Nephron progenitor cell (in vitro differentiated cells): ENCODE measurements around the gene BST2.
A peak's percentile ranks its signal among the peaks of the same experiment; 100 is the strongest.
"Not testable (repeated sequence)": the region's sequence is repeated elsewhere in the genome, so short reads cannot be mapped to it uniquely, and the experiment has no call there.

Experiments
- DNase-seq: peaks from one replicate; pipeline ENCODE4 v3.0.0; 2021
- H3K27ac Mint-ChIP-seq: 2 replicates; pipeline ENCODE4 v1.8.0; 2021; ENCODE audit warnings: mild to moderate bottlenecking, moderate library complexity, mixed read lengths
- H3K27me3 Mint-ChIP-seq: 2 replicates; pipeline ENCODE4 v1.8.0; 2021; ENCODE audit warnings: mild to moderate bottlenecking, low read depth, mixed read lengths; ENCODE audit not compliant: poor library complexity
- H3K36me3 Mint-ChIP-seq: 2 replicates; pipeline ENCODE4 v1.8.0; 2021; ENCODE audit warnings: low read depth, mixed read lengths
- H3K4me1 Mint-ChIP-seq: 2 replicates; pipeline ENCODE4 v1.8.0; 2021; ENCODE audit warnings: mixed read lengths
- H3K4me3 Mint-ChIP-seq: 2 replicates; pipeline ENCODE4 v1.8.0; 2021; ENCODE audit warnings: mild to moderate bottlenecking, moderate library complexity, mixed read lengths
- H3K9me3 Mint-ChIP-seq: 2 replicates; pipeline ENCODE4 v1.8.0; 2021; ENCODE audit warnings: mild to moderate bottlenecking, moderate library complexity, mixed read lengths
- TF ChIP-seq, protein P1 (sequence below): fragments of 200-600 bp; sonication (generic); IDR thresholded peaks from 2 replicates; pipeline ENCODE4 v1.5.0; 2021; ENCODE audit warnings: antibody characterized with exemption

Gene BST2

DNA sequence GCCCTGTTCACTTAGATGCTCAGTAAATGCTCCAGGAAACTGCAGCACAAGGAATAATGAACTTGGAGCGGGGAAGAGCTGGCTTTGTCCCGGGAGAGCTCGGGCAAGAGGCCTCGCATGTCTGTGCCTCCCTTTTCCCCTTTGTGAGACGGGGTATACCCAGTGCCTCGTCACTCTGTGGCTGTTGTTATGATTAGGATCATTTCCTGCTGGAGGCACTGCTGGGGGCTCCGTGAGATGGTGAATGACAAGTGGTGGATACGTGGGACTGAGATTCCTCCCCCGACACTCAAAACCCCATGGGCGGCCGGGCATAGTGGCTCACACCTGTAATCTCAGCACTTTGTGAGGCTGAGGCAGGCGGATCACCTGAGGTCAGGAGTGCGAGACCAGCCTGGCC, 27.2 kb downstream of the BST2 start:
- H3K4me1 Mint-ChIP-seq, result peaks cover 58% of the 10 kb centered on the region
- no peak for DNase-seq
- H3K9me3 Mint-ChIP-seq, result peaks cover 11% of the 10 kb centered on the region
- TF ChIP-seq, protein P1, sequence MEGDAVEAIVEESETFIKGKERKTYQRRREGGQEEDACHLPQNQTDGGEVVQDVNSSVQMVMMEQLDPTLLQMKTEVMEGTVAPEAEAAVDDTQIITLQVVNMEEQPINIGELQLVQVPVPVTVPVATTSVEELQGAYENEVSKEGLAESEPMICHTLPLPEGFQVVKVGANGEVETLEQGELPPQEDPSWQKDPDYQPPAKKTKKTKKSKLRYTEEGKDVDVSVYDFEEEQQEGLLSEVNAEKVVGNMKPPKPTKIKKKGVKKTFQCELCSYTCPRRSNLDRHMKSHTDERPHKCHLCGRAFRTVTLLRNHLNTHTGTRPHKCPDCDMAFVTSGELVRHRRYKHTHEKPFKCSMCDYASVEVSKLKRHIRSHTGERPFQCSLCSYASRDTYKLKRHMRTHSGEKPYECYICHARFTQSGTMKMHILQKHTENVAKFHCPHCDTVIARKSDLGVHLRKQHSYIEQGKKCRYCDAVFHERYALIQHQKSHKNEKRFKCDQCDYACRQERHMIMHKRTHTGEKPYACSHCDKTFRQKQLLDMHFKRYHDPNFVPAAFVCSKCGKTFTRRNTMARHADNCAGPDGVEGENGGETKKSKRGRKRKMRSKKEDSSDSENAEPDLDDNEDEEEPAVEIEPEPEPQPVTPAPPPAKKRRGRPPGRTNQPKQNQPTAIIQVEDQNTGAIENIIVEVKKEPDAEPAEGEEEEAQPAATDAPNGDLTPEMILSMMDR, result no peak
- peak overlapping the region; percentile 85 for H3K27ac Mint-ChIP-seq
- H3K36me3 Mint-ChIP-seq, result peaks cover 8% of the 10 kb centered on the region
- peak overlapping the region; percentile 4 for H3K4me3 Mint-ChIP-seq
- peaks cover 3% of the 10 kb centered on the region for H3K27me3 Mint-ChIP-seq

DNA sequence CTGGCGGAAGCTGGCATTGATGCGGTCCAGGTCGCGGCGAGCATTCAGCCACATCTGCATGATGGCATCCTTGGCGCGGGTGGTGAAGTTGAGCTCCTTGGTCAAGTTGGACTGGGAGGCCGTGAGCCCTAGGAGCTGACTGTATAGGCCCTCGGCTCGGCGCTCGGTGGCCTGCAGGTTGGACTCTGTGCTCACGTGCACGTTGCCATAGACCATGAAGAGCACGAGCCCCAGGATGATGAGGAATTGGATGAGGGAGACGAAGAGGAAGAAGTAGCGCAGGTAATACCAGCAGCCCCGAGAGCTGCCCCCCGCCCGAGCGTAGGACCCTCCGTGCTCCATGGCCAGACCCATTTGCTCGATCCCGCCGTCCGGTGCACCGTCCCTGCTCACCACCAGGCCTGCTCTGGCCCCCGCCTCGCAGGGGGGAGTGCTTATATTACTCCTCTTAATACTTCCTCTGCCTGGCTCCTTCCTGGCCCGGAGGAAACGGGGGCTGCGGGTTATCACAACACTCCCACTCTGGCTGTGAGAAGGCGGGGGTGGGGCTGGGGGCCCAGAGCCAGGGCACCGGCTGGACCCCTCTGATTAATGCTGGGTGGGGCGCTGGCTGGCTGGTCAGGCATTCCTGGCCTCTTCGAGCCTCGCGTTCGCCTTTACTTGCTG, 28.4 kb downstream of the BST2 start, which contains the start of gene PLVAP:
Gene PLVAP (minus strand): TSS at position 408 of the 666 bp plus-strand sequence. CDS start 54 bp downstream, at position 354.
- Mint-ChIP-seq H3K36me3 (peaks cover 8% of the 10 kb centered on the region), H3K27ac (peak within 1 kb of the TSS; percentile 91), H3K27me3 (no peaks in the 10 kb centered on the region), H3K4me3 (peak within 1 kb of the TSS; percentile 35), H3K4me1 (peaks cover 48% of the 10 kb centered on the region), H3K9me3 (peaks cover 11% of the 10 kb centered on the region)
- TF ChIP-seq, protein P1, result no peak
- DNase-seq, result peak; percentile 31

DNA sequence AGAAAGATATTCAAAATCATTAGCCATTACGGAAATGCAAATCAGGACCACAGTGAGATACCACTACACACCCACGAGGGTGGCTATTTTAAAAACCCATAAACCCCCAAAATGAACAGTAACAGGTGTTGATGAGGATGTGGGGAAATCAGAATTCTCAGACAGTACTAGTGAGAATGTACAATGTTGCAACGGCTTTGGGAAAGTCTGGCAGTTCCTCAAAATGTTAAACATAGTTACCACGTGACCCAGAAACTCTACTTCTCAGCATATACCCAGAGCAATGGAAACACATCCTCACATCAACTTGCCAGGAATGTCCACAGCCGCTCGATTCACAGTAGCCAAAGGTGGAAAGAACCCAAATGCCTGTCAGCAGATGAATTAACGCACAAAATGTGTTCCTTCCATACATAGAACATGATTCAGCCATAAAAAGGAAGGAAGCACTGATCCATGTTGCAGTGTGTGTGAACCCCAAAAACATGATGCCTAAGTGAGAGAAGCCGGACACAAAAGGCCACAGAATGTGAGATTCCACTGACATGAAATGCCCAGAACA, 35.3 kb downstream of the BST2 start:
- TF ChIP-seq, protein P1, result no peak
- H3K9me3 Mint-ChIP-seq, result peaks cover 5% of the 10 kb centered on the region
- peaks cover 9% of the 10 kb centered on the region for H3K27me3 Mint-ChIP-seq
- H3K27ac Mint-ChIP-seq, result no peak overlapping the region
- no peak overlapping the region for H3K4me3 Mint-ChIP-seq
- no peak for DNase-seq
- H3K36me3 Mint-ChIP-seq, result peaks cover 15% of the 10 kb centered on the region
- H3K4me1 Mint-ChIP-seq, result peaks cover 11% of the 10 kb centered on the region

DNA sequence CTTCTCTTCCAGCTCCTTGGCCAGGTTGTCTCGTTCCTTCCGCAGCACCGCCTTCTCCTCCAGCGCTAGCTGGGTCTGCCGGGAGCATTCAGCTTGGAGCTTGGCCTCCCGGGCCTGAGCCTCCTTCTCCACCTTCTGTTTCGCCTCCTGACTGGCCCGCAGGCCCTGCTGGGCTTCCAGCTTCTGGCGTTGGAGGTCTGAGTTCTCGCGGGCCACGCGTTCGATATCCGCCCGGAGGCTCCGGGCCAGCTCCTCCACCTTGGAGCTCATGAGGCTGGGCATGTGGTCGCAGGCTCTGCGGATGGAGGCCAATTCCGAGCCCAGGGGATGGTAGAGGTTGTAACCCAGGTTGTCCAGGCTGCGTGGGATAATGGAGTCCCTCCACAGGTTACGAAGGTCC, 40.1 kb downstream of the BST2 start:
- peaks cover 8% of the 10 kb centered on the region for H3K4me1 Mint-ChIP-seq
- no peak overlapping the region for H3K4me3 Mint-ChIP-seq
- H3K9me3 Mint-ChIP-seq, result peaks cover 9% of the 10 kb centered on the region
- TF ChIP-seq, protein P1, result no peak
- peaks cover 21% of the 10 kb centered on the region for H3K36me3 Mint-ChIP-seq
- no peak overlapping the region for H3K27ac Mint-ChIP-seq
- no peak for DNase-seq
- peaks cover 22% of the 10 kb centered on the region for H3K27me3 Mint-ChIP-seq

DNA sequence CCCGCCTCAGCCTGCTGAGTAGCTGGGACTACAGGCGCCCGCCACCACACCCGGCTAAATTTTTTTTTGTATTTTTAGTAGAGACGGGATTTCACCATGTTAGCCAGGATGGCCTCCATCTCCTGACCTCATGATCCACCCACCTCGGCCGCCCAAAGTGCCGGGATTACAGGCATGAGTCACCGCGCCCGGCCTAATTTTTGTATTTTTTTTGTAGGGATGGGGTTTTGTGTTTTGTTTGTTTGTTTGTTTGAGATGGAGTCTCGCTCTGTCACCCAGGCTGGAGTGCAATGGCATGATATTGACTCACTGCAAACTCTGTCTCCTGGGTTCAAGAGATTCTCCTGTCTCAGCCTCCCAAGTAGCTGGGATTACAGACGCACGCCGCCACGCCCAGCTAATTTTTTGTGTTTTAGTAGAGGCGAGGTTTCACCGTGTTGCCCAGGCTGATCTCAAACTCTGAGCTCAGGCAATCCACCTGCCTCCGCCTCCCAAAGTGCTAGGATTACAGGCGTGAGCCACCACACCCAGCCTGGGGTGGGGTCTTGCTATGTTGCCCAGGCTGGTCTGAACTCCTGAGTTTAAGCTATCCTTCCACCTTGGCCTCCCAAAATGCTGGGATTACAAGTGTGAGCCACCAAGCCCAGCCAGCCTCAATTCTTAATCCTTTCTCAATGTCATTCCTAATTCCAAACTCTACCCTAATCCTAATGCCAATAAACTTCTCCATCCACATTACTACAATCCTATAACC, 41.4 kb downstream of the BST2 start:
- not testable (repeated sequence) for H3K9me3 Mint-ChIP-seq, DNase-seq, H3K4me3 Mint-ChIP-seq, H3K27ac Mint-ChIP-seq
- Mint-ChIP-seq H3K36me3 (peaks cover 18% of the 10 kb centered on the region), H3K4me1 (peaks cover 10% of the 10 kb centered on the region), H3K27me3 (peaks cover 21% of the 10 kb centered on the region)
